GM13977 (cell line): ENCODE results near the gene DHRS3.

Experiments
- DNase-seq: peaks from one replicate; pipeline ENCODE4 v3.0.0; 2012; ENCODE audit warnings: low spot score
- CTCF ChIP-seq: IDR thresholded peaks from 2 replicates; pipeline ENCODE4 v1.5.1; 2012; ENCODE audit warnings: mild to moderate bottlenecking, control low read depth; ENCODE audit not compliant: insufficient read depth; ENCODE audit errors: extremely low read depth, missing control alignments
- in situ Hi-C: fragments of 300-500 bp; cut with MboI; formaldehyde crosslinking; loops from one replicate; pipeline ENCODE4 v1.12.0; 2022; ENCODE audit warnings: low sequenced_read_pairs, low pct_unique_long_range_greater_than_20kb, mixed read lengths, inconsistent platforms; ENCODE audit not compliant: unreplicated experiment

DHRS3 gene

GRCh38 chr1:12613180-12613579 is 4.8 kb downstream of the DHRS3 start:
- TF ChIP-seq CTCF: no peak
- in situ Hi-C loops: loop anchor here (25.0 kb wide), 2 partner anchors 301 to 476 kb away; no protein-coding TSS in a partner anchor
- no peak for DNase-seq

DNA sequence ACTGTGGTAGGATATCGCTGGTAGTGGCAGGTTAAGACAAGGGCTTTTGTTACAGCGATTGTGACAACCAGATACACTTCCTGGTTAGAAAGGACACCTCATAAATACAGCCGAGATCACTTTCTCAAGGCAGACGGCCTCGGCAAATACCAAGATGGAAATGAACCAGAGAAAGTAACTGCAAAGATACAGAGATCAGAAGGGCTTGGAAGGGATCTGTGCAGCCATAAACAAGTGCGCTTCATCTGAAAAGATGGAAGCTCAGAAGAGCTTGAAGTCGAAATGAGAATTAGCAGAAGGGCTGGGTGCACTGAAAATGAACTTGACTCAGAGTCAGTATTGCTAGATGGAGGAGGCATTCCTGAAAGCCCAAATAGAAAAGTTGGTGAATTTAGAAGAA is 7.1 kb downstream of the DHRS3 start:
- DNase-seq: no peak
- in situ Hi-C loops: loop anchor here (25.0 kb wide), 2 partner anchors 299 to 474 kb away; no protein-coding TSS in a partner anchor
- TF ChIP-seq CTCF: no peak

GRCh38 chr1:12610305-12610935 is 7.6 kb downstream of the DHRS3 start:
- DNase-seq: no peak
- no peak for TF ChIP-seq CTCF
- in situ Hi-C loops: loop anchor here (25.0 kb wide), 2 partner anchors 298 to 473 kb away; no protein-coding TSS in a partner anchor

GRCh38 chr1:12609469-12610003 is 8.5 kb downstream of the DHRS3 start:
- in situ Hi-C loops: loop anchor here (25.0 kb wide), 2 partner anchors 297 to 472 kb away; no protein-coding TSS in a partner anchor
- DNase-seq: no peak

DNA sequence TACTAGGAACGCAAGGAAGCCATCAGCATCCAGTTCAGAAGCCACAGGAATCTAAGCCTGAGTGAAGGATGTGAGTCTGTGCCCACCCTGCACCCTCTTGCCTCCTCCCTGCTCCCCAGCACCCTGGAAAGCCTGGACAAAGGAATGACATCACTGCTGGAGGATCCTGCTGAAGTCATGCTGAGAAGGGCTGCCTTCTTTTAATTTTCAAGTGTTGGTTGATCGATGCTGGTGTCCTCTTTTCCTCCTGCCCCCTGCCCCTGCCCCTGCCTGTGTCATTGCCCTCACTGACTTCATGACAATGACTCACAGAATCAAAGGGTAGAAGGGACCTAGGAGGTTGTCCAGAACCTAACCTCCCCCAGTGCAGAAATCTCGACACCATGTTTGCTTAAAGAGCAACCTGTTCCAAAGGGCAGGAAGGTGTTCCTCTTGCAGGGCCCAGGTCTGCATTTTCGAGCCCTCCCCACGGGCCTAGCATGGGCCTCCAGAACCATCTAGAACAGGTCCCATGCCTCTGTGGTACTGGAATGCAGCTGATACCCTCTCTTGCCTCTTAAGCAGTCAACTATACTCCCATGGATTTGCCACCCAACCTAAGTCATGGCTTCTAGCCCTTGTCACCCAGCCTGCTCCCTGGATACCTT is 9.6 kb downstream of the DHRS3 start:
- TF ChIP-seq CTCF: no peak
- DNase-seq: no peak
- in situ Hi-C loops: loop anchor here (25.0 kb wide), 2 partner anchors 296 to 471 kb away; no protein-coding TSS in a partner anchor

More at GRCh38 chr1:12609469-12610003, 8.5 kb downstream of the DHRS3 start:
- TF ChIP-seq CTCF: no peak

GRCh38 chr1:12607263-12607662 is 10.7 kb downstream of the DHRS3 start:
- DNase-seq: no peak
- in situ Hi-C loops: loop anchor here (25.0 kb wide), 2 partner anchors 295 to 470 kb away; no protein-coding TSS in a partner anchor

More at GRCh38 chr1:12607263-12607662, 10.7 kb downstream of the DHRS3 start:
- TF ChIP-seq CTCF: no peak
